ENCODE results near the gene CD207.

The CD207 gene

GRCh38 chr2:70793450-70793849 is 42.2 kb downstream of the CD207 start:
- no peak for DNase-seq (ENCODE audit: low read depth)

- DNase-seq (ENCODE audit: low read depth): no peak
Measured at GRCh38 chr2:70790136-70790828, 45.3 kb downstream of the CD207 start, which contains the start of gene FIGLA. Gene FIGLA, minus strand, starts transcription at chr2:70790643. Its CDS starts 5 bp downstream, at chr2:70790638.

GRCh38 chr2:70789304-70790135 is 46.1 kb downstream of the CD207 start:
- DNase-seq (ENCODE audit: low read depth): no peak

- DNase-seq (ENCODE audit: low read depth): no peak
Measured at GRCh38 chr2:70785137-70785911, 50.3 kb downstream of the CD207 start.

GRCh38 chr2:70784320-70784719 is 51.3 kb downstream of the CD207 start:
- DNase-seq (ENCODE audit: low read depth): no peak

All from activated T-helper 9 cell treated with anti-CD3 and anti-CD28 coated beads, Interleukin-2, amount 50 U/mL, for 16 hours (primary cell).